HFF-Myc (cell line): Measurements from ENCODE around the gene BTBD10.
A peak's percentile ranks its signal among the peaks of the same experiment; 100 is the strongest.

ENCODE experiments used
- DNase-seq: peaks from one replicate; pipeline ENCODE4 v3.0.0-alpha.2; 2011; ENCODE audit warnings: low read depth; ENCODE audit errors: extremely low read depth
- H3K4me3 ChIP-seq: replicated peaks from 2 replicates; pipeline ENCODE4 v1.5.1; 2011; ENCODE audit warnings: low read depth, mild to moderate bottlenecking, control low read depth, low read length
- TF ChIP-seq, protein P1 (sequence below): IDR thresholded peaks from 2 replicates; pipeline ENCODE4 v1.5.1; 2012; ENCODE audit warnings: mild to moderate bottlenecking, low read depth, low read length, control low read depth; ENCODE audit errors: missing control alignments

The BTBD10 gene

DNA sequence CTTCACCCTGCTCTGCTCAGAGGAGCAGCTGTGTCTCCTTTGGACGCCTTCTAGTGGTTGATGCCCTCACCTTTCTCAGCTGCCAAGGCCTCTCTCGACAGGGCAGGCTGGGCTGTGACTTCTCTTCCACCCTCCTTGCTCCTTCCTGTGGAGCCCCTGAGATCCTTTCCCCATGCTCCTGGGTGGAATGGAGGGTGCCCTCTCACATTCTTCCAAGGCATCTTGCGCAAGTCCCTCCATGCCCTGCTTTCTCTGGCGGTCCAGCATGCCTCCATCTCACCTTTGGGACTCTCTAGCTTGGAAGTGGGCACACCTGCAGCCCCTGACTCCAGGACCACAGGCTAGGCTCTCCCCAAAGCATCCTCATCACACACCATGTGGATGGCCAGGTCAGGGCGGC, 116.6 kb downstream of the BTBD10 start:
- TF ChIP-seq, protein P1, sequence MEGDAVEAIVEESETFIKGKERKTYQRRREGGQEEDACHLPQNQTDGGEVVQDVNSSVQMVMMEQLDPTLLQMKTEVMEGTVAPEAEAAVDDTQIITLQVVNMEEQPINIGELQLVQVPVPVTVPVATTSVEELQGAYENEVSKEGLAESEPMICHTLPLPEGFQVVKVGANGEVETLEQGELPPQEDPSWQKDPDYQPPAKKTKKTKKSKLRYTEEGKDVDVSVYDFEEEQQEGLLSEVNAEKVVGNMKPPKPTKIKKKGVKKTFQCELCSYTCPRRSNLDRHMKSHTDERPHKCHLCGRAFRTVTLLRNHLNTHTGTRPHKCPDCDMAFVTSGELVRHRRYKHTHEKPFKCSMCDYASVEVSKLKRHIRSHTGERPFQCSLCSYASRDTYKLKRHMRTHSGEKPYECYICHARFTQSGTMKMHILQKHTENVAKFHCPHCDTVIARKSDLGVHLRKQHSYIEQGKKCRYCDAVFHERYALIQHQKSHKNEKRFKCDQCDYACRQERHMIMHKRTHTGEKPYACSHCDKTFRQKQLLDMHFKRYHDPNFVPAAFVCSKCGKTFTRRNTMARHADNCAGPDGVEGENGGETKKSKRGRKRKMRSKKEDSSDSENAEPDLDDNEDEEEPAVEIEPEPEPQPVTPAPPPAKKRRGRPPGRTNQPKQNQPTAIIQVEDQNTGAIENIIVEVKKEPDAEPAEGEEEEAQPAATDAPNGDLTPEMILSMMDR = no peak
- DNase-seq = no peak
- H3K4me3 ChIP-seq = no peak overlapping the region

DNA sequence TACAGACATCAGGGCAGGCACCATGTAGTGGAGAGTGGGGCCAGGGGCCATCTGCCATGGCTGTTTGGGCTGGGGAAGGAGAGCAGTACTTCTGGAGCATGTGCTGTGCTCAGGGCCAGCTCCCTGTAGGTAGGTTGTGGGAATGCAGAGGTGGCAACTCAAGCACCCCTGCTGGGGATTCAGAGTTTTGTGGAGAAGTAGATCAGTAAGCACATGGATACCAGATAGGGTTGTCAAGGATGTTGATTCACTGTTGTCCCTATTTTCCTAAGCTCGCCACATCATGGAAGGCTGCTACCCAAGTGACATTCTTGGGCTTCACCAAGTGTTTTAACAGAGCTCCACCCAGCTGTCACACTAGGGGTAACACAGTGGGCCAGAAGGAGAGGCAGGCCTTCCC, 118.2 kb downstream of the BTBD10 start:
- TF ChIP-seq, protein P1 = no peak
- no peak for DNase-seq
- H3K4me3 ChIP-seq = no peak overlapping the region

DNA sequence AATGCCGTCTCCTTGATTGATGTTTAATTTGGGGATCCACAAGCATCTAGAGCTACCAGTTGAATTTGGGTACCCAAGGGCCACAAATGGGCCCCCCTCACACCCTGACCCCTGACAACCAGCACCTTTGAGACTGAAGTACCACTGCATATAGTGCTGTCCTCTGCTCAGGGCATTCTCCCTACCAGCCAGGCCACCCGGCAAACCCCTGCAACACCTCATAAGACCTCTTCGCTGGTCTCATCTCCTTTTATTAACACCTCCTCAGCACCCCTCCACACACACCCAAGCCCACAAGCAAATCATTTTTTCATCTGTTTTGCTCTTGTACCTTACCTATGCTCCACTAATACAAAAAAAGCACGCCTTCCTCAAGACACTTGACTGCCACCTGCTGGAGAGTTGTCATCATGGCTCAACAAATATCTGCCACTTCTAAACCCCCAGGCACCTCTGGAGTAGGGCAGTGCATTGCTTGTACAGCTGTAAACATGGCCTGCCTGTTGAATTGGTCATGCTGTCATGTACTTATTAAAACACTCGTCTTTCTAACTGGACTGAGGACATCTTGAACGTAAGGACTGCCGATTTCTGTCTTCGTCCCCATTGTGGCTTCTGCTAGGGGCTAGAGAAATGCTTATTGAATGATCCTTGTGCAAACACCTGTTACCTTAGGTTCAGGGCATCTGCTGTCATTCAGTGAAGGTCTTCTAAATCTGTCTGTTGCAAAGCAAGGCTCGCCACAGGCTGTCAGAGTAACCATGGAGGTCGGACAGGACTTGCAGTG, 118.9 kb downstream of the BTBD10 start:
- DNase-seq = peak; percentile 61
- TF ChIP-seq, protein P1 = peak; percentile 84
- H3K4me3 ChIP-seq = no peak overlapping the region

DNA sequence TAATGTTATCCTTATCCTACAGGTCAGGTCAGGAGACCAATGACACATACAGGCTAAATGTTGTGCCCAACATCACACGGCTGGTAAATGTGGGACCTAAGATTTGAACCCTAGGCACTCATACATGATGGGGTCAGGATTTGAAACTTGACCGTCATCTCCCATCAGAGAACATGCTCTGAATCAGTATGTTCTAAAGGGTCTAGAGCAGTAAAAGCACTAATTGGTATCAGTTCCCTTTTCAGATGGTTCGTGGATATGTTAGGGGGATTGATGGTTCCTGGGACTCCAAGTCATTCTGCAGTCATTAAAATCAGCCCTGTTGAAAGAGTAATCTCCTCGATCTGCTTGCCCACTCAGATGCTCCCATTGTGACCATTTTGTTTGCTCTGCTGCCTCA, 120.0 kb downstream of the BTBD10 start:
- no peak for DNase-seq
- H3K4me3 ChIP-seq = no peak overlapping the region
- TF ChIP-seq, protein P1 = no peak

DNA sequence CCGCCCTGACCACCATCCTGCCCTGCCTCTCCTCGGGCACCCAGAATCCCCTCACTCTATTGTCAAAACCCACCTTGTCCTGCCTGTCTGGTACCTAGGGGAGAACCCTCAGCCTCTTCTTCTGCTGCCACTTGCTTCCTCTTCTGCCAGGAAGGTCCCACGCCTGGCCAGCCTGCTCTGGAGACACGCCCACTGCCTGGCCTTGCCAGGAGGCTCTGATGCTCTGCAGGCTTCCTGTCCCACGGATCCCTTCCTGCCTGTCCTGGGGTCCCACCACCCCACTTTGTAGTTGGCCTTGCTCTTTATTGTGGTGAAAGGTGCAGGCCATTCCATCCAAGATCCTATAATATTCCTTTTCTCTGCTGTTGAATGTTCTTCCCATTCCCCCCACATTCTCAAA, 122.0 kb downstream of the BTBD10 start:
- TF ChIP-seq, protein P1 = no peak
- H3K4me3 ChIP-seq = no peak overlapping the region
- no peak for DNase-seq

DNA sequence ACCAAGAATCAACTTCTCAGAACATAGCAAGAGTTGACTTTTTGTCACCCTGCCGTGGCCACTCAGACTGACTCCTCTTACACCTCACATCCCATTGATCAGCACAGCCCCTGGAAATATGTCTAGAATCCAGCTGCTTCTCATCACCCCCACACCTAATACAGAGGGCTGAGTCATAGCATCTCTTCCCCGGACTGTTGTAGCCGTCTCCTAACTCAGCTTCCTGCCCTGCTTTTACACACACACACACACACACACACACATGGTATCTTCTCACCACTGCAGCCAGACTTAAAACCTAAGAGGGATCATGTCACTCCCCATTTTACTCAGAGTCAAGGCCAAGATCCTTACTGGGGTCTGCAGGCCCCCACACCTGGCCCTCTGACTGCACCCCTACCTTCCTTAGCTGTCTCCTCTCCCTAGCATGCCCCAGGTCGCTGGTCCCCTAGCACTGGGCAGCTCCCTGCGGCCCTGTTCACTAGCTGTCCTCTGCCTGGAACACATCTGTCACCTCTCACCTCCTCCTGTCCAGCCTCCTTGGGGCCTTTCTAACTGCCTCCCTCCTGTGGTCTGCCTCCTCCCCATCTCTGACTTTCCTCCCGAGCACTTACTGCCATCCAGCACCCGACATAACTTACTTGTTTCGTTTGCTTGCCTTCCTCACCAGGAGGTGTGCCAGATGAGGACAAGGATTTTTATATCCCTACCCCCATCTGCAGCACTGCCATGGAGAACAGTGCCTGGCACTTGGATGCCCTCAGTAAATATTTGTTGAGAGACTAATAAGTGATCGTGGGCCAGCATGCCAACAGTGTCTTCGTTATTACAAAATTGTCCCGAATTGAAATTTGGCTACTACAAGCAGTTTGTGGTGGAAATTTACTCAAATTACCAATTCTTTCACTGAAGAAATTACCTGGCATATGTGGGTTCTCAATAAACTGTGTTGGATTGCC, 123.5 kb downstream of the BTBD10 start:
- peak; percentile 91 for DNase-seq
- TF ChIP-seq, protein P1 = no peak
- H3K4me3 ChIP-seq = no peak overlapping the region
